ENCODE results near the gene CA10. TPM values are rescaled to one million over a fixed set of nuclear protein-coding genes. Genes with fewer than 3 reads are reported as not detected.

CA10 gene
- total and polyA plus RNA-seq, 2 of the 4 experiments (the other 2 are of a cell fraction), result not detected

- intact Hi-C loops (cut with micrococcal nuclease) (no loop called here), in situ Hi-C loops (cut with MboI; ENCODE audit: low sequenced_read_pairs) (no loop called here), dilution Hi-C loops (cut with HindIII; ENCODE audit: low sequenced_read_pairs, unreplicated experiment) (no loop called here)
- Histone ChIP-seq H3K9me3 (ENCODE audit: control insufficient read depth, insufficient read depth, low read length) (peaks cover 15% of the 10 kb centered on the region), H4K20me1 (ENCODE audit: insufficient read depth, low read length) (no peaks in the 10 kb centered on the region), H2AK9ac (replicated peaks; ENCODE audit: low read depth, low read length, poor library complexity) (no peak overlapping the region), H3K18ac (ENCODE audit: low read depth, low read length) (no peak overlapping the region), H4K5ac (ENCODE audit: low read depth, low read length) (no peak overlapping the region), H4K91ac (ENCODE audit: insufficient read depth, low read depth, low read length) (no peak overlapping the region), H3K23ac (ENCODE audit: low read depth, low read length) (no peak overlapping the region), H2BK15ac (ENCODE audit: low read depth, low read length) (no peak overlapping the region), H3K4me3 (ENCODE audit: insufficient read depth, low read depth, low read length) (no peak overlapping the region), H3K36me3 (ENCODE audit: control insufficient read depth, insufficient read depth, low read length) (no peaks in the 10 kb centered on the region), H2BK5ac (ENCODE audit: low read depth, low read length, poor library complexity, severe bottlenecking) (no peak overlapping the region), H3K4me2 (ENCODE audit: low read depth, low read length) (no peak overlapping the region), H2BK120ac (ENCODE audit: low read depth, low read length) (no peak overlapping the region), H3K4ac (ENCODE audit: low read depth, low read length) (no peak overlapping the region), H3K27me3 (ENCODE audit: control insufficient read depth, insufficient read depth, low read length) (no peaks in the 10 kb centered on the region), H3K14ac (replicated peaks; ENCODE audit: low read depth, low read length) (no peak overlapping the region), H3K79me1 (ENCODE audit: low read depth in 1 of 2, low read length in 2 of 2) (no peaks in the 10 kb centered on the region), H4K8ac (ENCODE audit: low read depth in 2 of 2, low read length in 2 of 2) (no peak overlapping the region), H2AK5ac (ENCODE audit: low read depth, low read length) (no peak overlapping the region), H2BK20ac (ENCODE audit: low read depth, low read length) (no peak overlapping the region), H3K9me1 (ENCODE audit: insufficient read depth, low read length) (no peaks in the 10 kb centered on the region), H3K4me1 (ENCODE audit: control insufficient read depth, insufficient read depth, low read length) (no peaks in the 10 kb centered on the region), H2AFZ (replicated peaks; ENCODE audit: low read length, poor library complexity) (no peak overlapping the region), H3K56ac (ENCODE audit: extremely low read depth, insufficient read depth, low read length) (no peak overlapping the region), H3K27ac (ENCODE audit: insufficient read depth, low read length) (no peak overlapping the region), H3K9ac (ENCODE audit: low read depth, low read length) (no peak overlapping the region)
- DNase-seq, result no peak
- TF ChIP-seq POLR2A (IDR thresholded peaks at IDR 0.05; ENCODE audit: low read depth, low read length) (no peak), ELK1 (IDR thresholded peaks at IDR 0.05; ENCODE audit: borderline replicate concordance, low read depth, low read length) (no peak), MAZ (IDR thresholded peaks at IDR 0.05; ENCODE audit: borderline replicate concordance, low read depth, low read length) (no peak), MAFK (IDR thresholded peaks at IDR 0.05; ENCODE audit: low read depth, low read length) (no peak), CEBPB (IDR thresholded peaks at IDR 0.05; ENCODE audit: low read depth, low read length) (no peak), FOS (IDR thresholded peaks at IDR 0.05; ENCODE audit: low read depth, low read length) (no peak), RFX5 (IDR thresholded peaks at IDR 0.05; ENCODE audit: low read depth, low read length) (no peak), SMC3 (IDR thresholded peaks at IDR 0.05; ENCODE audit: low read depth, low read length) (no peak), USF2 (IDR thresholded peaks at IDR 0.05; ENCODE audit: low read depth, low read length) (no peak), RCOR1 (IDR thresholded peaks at IDR 0.05; ENCODE audit: insufficient replicate concordance, low read length) (no peak), NFE2L2 (IDR thresholded peaks at IDR 0.05; ENCODE audit: low read depth, low read length) (no peak), RAD21 (IDR thresholded peaks at IDR 0.05; ENCODE audit: low read length) (no peak), CTCF (conservative IDR thresholded peaks at IDR 0.05; ENCODE audit: low read depth, low read length) (no peak), CHD1 (IDR thresholded peaks at IDR 0.05; ENCODE audit: low read depth, low read length) (no peak), MXI1 (IDR thresholded peaks at IDR 0.05; ENCODE audit: borderline replicate concordance, low read depth, low read length) (no peak), BHLHE40 (IDR thresholded peaks at IDR 0.05; ENCODE audit: low read depth, low read length) (no peak)
- POLR2A ChIA-PET (ENCODE audit: unreplicated experiment), result no interaction called here
- no CpG with 5 or more reads among the region's 4 CpGs for WGBS, 2 experiments (ENCODE audit: extremely low coverage in 2 of 2, insufficient read length in 1 of 2)
- no peak for ATAC-seq (ENCODE audit: low read depth)
- CTCF ChIA-PET, result no interaction called here
- no TSS peak for BruUV-seq (replicated peaks)
Measured at GRCh38 chr17:51640108-51640622, 518.3 kb downstream of the CA10 start.
